GM21825 (cell line): ENCODE results near the gene GPR153.

Experiments
- ATAC-seq: cut with Tn5 transposase; IDR thresholded peaks from one replicate; pipeline ENCODE4 v1.9.1; 2021; ENCODE audit warnings: mild to moderate bottlenecking, moderate library complexity; ENCODE audit not compliant: unreplicated experiment

GPR153 gene

DNA sequence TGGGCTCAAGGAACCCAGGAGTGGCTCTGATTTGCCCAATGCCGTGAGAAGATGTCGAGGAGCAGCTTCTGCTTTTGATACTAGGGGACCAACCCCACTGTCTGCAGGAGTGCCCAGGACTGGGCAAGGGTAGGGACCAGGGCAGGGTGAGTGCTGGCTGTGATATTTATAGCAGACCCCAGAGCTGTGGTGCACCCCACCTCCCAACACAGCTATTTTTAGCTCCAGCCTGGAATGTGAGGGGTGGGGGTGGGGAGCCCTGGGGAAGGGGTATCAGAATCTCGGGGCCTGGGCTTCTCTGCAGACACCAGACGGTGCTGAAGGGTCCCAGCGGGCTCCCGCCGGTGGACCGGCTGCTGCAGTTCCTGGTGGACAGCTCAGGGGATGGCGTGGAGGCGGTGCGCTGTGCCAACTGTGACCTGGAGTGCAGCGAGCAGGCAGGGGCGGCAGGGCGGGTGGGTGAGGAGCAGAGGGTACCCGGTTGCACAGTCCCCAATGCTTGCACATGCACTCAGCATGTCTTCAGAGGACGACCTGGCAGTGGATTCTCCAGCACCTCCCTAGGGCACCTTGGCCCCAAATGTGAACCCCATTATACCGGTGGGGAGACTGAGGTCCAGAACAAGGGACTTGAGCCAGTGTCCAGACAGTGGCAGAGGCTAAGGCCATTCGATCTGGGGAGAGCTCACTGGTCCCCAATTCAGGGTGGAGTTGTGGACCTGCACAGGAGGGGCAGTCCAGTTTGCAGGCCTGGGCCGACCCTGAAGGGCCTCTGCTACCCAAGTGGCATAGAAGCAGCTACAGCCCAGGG, 53.6 kb downstream of the GPR153 start:
- ATAC-seq = no peak

- ATAC-seq = no peak
These were observed 54.4 kb downstream of the GPR153 start for GRCh38 chr1:6206520-6206855.

DNA sequence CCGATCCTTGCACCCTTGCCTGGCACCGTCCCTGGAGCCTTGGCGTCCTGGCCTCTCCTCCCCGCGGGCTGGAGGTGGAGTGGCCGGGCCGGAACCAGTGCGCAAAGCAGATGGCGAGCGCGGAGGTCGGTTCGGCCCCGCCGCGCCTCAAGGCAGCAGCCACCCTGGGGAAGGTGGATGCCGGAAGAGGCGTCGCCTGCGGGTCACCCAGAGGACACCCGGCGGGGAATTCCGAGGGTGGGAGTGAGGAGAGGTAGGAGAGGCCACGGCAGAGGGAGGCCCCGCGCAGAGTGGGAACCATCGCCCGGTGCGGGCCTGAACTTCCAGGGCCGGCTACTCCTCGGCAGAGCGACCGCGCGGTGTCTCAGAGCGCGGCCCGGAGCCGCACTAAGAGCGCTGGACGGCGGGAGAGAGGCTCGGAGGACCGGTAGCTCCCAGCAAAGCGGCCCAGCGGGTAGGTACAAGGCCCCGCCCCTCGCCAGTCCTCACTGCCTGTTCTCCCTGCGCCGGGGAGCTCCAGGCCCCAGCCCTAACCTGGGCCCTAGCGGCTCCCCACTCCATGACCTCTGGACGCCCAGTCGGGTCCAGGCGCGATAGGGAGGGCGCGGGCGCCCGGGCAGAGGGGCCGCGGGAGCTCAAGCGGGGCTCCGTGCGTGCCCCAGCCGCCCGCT, 54.9 kb downstream of the GPR153 start, which contains the start of gene RNF207:
TSS of gene RNF207 (plus strand) at position 271 of the 671 bp plus-strand sequence. CDS start 417 bp downstream, outside the sequence.
- ATAC-seq = peak; percentile 48

GRCh38 chr1:6202256-6202655, 58.6 kb downstream of the GPR153 start:
- ATAC-seq = no peak

- ATAC-seq = no peak
These were observed 60.6 kb downstream of the GPR153 start for GRCh38 chr1:6200188-6200809.

DNA sequence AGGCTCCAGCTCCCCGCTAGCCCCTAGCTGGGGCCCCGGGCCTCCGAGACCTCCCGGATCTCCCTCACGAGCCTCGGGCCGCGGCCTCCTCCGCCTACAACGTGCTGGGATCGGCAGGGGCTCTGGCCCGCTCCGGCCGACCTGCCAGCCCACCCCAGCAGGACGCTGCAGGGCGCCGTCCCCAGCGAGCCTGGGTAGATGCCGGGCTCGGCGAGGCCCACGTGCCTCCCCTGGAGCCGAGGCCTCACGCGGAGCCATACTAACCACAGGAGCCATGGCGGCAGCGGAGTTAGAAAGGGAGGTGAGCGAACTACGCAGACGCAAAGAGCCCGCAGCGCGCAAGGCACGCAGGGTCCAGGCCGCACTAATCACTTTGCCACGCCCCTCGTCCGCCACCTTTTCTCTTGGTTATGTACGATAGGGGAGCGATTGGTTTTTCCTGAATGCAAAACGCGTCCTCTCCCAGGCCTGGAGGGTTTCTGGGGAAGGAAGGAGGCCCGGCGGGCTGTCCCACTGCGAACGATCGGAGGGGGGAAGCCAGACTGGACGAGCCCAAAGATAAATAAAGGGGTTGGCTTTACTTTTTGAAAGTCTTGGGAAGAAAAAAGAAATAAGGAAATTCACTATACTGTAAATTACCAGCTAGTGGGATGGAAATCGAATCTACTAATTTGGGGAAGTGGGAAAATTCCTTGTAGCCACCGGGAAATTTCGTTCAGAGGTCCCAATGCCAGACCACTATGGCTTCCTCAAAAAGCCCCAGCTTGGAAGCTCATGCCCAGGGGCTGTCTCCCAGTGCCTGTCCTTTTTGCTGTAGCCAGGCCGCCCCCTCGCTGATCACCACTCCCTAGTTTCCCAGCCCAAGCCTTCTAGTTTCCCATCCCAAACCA, 61.4 kb downstream of the GPR153 start, which contains the start of gene RPL22:
TSS of gene RPL22 (minus strand) at position 298 of the 890 bp plus-strand sequence. CDS start at position 276, 22 bp downstream.
- peak; percentile 96 for ATAC-seq

DNA sequence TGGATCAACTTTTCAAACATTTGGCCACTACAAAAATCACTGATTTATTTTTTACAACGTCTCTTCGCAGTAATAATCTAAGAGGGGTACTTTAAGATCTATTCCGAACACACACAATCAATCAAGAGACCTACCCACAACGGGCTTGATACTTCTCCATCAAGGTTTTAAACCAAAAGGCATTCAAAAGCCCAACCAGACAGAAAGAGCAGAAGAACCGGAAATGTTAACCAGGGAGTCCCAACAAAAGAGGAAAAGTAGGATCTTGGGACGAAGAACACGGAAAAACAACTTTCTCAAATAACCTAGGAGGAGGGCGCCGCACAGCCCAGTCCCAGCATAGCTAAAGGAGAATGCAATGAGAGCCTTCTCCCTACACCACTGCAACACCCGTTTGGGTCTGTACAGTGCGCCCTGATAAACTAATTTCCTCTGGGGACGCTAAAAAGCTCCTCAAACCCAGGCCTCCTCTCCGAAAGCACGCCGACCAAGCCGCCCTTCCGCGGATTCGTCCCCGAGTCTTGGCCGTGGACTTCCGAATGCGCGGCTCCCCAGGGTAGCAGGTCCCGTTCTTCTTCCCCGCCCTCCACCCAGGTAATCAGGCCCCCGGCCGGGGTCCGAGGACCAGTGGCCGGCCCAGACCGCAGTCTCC, 62.1 kb downstream of the GPR153 start:
- no peak for ATAC-seq

DNA sequence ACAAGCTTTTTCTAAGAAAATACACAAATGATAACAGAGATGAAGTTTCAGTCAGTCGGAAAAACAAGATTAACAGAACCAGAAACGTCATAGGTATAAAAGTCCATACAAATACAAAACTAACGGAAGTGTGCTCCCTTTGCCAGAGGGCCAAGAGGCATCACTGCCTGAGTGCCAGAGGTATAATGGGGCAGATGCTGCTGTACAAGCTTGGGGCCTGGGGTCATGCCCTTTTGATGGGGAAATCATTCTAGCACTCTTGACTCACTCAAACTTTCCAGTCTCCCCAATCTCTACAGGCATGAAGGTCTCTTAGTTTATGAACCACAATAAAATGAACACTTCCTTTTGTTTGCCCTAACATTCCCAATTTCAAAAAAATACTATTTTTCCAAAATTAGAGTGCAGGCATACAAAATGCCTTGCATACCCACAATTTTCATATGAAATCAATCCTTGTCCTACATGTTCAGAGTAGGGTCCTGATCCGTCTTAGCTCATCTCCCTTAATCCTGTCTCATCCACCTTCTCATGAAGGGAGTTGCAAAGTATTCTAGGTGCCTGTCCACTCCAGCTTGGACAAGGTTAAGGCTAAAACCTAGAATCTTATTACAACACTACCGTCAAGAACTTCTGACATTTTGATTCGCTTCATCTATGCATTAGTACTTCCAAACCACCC, 63.0 kb downstream of the GPR153 start:
- no peak for ATAC-seq
